ENCODE results near the gene CLCNKB.

The CLCNKB gene

DNA sequence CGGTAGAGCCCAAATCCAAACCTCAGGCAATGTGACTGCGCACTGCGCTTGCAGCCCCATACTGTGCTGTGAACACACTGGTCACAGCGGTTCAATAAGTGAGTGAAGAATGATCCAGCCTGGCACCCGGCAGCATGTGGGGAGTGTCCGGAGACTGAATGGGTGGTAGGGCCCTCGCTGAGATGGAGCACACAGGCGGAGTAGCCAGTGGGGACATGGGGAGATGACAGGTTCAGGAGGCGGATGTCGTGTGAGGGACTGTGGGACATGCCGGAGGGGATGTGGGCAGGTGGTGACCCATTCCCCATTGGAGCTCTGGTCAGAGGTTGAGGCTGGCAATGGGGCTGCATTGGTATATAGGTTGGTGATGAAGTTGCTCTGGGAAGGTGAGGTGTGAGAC lies 33.9 kb upstream of the CLCNKB start:
- no peak overlapping the region for H3K4me3 ChIP-seq (ENCODE audit: low read length)

DNA sequence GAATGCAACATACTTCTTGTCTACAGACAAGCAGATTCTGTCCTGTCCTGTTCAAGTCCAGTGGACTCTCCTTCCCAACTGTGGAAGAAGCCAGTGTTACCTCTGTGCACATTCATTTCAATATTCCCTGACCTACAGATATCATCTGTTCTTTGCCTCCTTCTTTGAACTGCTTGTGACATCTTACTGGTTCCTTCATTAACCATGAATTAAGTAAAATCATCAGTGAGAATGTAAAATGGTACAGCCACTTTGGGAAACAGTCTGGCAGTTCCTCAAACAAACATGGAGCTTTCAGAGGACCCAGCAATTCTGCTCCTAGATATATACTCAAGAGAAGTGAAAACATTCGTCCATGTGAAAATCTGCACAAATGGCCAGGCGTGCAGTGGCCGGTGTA lies 32.7 kb upstream of the CLCNKB start:
- Histone ChIP-seq H3K4me1 (ENCODE audit: insufficient read depth, low read length) (peaks cover 6% of the 10 kb centered on the region), H3K9me3 (ENCODE audit: low read length) (no peaks in the 10 kb centered on the region), H2AFZ (ENCODE audit: low read depth, low read length) (no peak overlapping the region), H3K4me3 (ENCODE audit: low read length) (no peak overlapping the region), H3K27me3 (ENCODE audit: insufficient read depth, low read length) (peaks cover 22% of the 10 kb centered on the region), H3K36me3 (ENCODE audit: insufficient read depth, low read length) (no peaks in the 10 kb centered on the region)

More for the DNA sequence above, 33.9 kb upstream of the CLCNKB start:
- Histone ChIP-seq H3K9me3 (ENCODE audit: low read length) (no peaks in the 10 kb centered on the region), H3K36me3 (ENCODE audit: insufficient read depth, low read length) (no peaks in the 10 kb centered on the region), H3K27me3 (ENCODE audit: insufficient read depth, low read length) (peaks cover 12% of the 10 kb centered on the region), H3K4me1 (ENCODE audit: insufficient read depth, low read length) (peaks cover 6% of the 10 kb centered on the region), H2AFZ (ENCODE audit: low read depth, low read length) (no peak overlapping the region)

DNA sequence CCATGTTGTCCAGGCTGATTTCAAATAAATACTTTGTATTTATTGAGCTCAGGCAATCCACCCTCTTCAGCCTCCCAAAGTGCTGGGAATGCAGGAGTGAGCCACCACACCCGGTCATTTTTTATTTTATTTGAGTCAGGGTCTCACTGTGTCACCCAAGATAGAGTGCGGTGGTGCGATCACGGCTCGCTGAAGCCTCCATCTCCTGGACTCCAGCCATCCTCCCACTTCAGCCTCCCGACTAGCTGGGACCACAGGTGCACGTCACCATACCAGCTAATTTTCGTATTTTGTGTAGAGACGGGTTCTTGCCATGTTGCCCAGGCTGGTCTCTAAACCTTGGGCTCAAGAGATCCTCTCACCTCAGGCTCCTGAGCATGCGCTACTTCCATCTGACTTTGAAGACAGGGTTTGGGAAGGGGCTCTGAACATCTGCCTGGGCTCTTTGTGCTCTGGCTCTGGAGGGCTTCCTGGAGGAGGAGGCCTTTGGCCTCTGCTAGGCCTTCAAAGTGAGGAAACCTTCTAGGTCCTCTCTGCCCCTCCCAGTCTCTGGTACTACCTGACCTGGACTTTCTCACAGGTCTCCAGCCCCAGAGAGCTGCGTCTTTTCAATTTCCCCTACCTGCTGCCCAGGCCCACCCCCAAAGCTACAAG lies 31.5 kb upstream of the CLCNKB start:
- Histone ChIP-seq H3K9me3 (ENCODE audit: low read length) (no peaks in the 10 kb centered on the region), H3K4me1 (ENCODE audit: insufficient read depth, low read length) (peaks cover 6% of the 10 kb centered on the region), H2AFZ (ENCODE audit: low read depth, low read length) (no peak overlapping the region), H3K27me3 (ENCODE audit: insufficient read depth, low read length) (peaks cover 31% of the 10 kb centered on the region), H3K36me3 (ENCODE audit: insufficient read depth, low read length) (no peaks in the 10 kb centered on the region), H3K4me3 (ENCODE audit: low read length) (no peak overlapping the region)

DNA sequence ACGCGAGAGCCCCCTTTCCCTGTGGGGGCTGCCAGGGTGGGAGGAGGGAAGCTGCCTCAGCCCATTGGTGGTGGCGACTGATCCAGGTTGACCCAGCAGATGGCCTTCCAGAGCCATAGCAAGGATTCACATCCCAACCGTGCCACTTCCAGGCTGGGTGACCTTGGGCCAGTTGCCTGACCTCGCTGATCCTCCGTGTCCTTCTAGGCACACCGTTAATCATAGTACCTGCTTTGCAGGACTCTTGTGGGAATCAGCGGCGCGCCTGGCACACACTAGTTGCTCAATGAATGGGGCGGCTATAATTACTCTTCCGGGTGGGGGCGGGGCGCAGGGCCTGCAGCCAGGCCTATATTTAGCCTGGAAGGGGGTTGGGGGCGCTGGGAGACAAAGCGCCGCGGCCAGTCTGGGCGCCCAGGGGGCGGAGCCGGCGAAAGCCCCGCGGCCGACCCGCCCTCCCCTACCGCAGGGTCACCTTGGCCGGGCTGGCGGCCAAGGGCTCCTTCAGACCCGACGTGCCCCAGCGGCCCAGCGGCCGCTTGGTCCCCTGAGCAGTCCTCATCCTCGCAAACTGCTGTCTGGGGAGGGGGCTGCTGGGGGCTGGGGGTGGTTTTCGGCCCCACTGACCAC lies 30.9 kb upstream of the CLCNKB start:
- H3K36me3 ChIP-seq (ENCODE audit: insufficient read depth, low read length) = no peaks in the 10 kb centered on the region
- peaks cover 10% of the 10 kb centered on the region for H3K4me1 ChIP-seq (ENCODE audit: insufficient read depth, low read length)
- H3K27me3 ChIP-seq (ENCODE audit: insufficient read depth, low read length) = peaks cover 36% of the 10 kb centered on the region
- no peak overlapping the region for H2AFZ ChIP-seq (ENCODE audit: low read depth, low read length)
- no peaks in the 10 kb centered on the region for H3K9me3 ChIP-seq (ENCODE audit: low read length)
- no peak overlapping the region for H3K4me3 ChIP-seq (ENCODE audit: low read length)

DNA sequence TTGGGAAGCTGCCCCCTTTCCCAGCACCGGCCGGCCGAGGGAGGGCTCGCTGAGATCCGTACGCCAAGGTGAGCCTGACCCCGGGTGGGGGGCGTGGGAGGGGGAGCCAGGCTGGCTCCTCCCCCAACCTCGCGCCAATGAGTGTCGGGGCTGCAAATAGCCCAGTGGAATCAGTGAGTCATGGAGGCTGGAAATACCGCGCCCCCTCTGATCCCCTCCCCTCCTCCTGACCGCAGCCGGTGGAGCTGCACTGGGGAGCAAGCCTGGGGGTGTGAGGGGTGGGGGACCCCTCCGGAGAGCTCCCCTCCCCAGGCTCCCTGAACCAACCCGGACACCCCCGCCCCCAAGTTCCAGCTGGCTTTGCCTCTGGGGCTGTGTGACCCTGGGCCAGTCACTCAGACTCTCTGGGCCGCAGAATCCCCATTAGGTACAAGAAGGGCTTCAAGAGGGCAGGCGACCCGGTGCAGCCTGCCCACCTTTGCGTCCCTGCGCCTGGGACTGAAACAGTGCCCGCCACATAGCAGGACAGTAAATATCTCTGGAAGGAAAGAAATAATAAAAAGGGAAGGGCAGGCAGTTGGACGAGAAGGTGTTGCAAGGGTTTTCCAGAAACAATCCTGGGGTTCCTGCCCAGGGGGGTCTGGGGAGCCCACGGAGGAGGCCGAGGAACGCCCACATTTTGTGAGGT lies 30.2 kb upstream of the CLCNKB start:
- Histone ChIP-seq H3K9me3 (ENCODE audit: low read length) (no peaks in the 10 kb centered on the region), H3K4me3 (ENCODE audit: low read length) (no peak overlapping the region), H2AFZ (ENCODE audit: low read depth, low read length) (no peak overlapping the region), H3K36me3 (ENCODE audit: insufficient read depth, low read length) (no peaks in the 10 kb centered on the region), H3K27me3 (ENCODE audit: insufficient read depth, low read length) (peaks cover 38% of the 10 kb centered on the region), H3K4me1 (ENCODE audit: insufficient read depth, low read length) (peaks cover 12% of the 10 kb centered on the region)

GRCh38 chr1:16013908-16014258 lies 29.7 kb upstream of the CLCNKB start:
- H3K27me3 ChIP-seq (ENCODE audit: insufficient read depth, low read length) = peaks cover 43% of the 10 kb centered on the region
- peaks cover 12% of the 10 kb centered on the region for H3K4me1 ChIP-seq (ENCODE audit: insufficient read depth, low read length)
- no peaks in the 10 kb centered on the region for H3K36me3 ChIP-seq (ENCODE audit: insufficient read depth, low read length)
- H3K4me3 ChIP-seq (ENCODE audit: low read length) = no peak overlapping the region
- no peak overlapping the region for H2AFZ ChIP-seq (ENCODE audit: low read depth, low read length)
- no peaks in the 10 kb centered on the region for H3K9me3 ChIP-seq (ENCODE audit: low read length)

- peaks cover 50% of the 10 kb centered on the region for H3K27me3 ChIP-seq (ENCODE audit: insufficient read depth, low read length)
- peaks cover 16% of the 10 kb centered on the region for H3K4me1 ChIP-seq (ENCODE audit: insufficient read depth, low read length)
These were observed 28.8 kb upstream of the CLCNKB start for GRCh38 chr1:16014509-16015482.

DNA sequence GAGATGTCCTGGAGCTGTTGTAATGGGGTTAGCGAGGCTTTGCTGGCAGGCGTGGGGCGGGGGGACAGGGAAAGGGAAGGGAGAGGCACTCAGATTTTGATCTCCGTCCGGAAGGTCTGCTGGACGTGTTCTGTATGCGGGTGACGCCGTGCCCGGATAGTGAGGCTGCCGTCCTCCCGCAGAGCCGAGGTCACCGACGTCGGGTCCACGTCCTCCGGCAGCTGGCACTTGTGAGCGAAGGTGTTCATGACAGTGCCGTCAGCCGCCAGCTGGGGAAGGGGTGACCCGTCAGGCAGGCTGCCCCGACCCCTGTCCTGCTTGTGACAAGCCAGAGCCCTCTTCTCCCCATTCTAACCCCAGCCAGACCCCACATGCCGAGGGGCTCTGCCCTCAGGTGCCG lies 28.1 kb upstream of the CLCNKB start:
- Histone ChIP-seq H3K4me1 (ENCODE audit: insufficient read depth, low read length) (peaks cover 19% of the 10 kb centered on the region), H3K4me3 (ENCODE audit: low read length) (no peak overlapping the region), H2AFZ (ENCODE audit: low read depth, low read length) (no peak overlapping the region), H3K27me3 (ENCODE audit: insufficient read depth, low read length) (peaks cover 57% of the 10 kb centered on the region), H3K9me3 (ENCODE audit: low read length) (no peaks in the 10 kb centered on the region), H3K36me3 (ENCODE audit: insufficient read depth, low read length) (no peaks in the 10 kb centered on the region)

More at GRCh38 chr1:16014509-16015482, 28.8 kb upstream of the CLCNKB start:
- Histone ChIP-seq H3K36me3 (ENCODE audit: insufficient read depth, low read length) (no peaks in the 10 kb centered on the region), H3K4me3 (ENCODE audit: low read length) (no peak overlapping the region), H3K9me3 (ENCODE audit: low read length) (no peaks in the 10 kb centered on the region), H2AFZ (ENCODE audit: low read depth, low read length) (no peak overlapping the region)

DNA sequence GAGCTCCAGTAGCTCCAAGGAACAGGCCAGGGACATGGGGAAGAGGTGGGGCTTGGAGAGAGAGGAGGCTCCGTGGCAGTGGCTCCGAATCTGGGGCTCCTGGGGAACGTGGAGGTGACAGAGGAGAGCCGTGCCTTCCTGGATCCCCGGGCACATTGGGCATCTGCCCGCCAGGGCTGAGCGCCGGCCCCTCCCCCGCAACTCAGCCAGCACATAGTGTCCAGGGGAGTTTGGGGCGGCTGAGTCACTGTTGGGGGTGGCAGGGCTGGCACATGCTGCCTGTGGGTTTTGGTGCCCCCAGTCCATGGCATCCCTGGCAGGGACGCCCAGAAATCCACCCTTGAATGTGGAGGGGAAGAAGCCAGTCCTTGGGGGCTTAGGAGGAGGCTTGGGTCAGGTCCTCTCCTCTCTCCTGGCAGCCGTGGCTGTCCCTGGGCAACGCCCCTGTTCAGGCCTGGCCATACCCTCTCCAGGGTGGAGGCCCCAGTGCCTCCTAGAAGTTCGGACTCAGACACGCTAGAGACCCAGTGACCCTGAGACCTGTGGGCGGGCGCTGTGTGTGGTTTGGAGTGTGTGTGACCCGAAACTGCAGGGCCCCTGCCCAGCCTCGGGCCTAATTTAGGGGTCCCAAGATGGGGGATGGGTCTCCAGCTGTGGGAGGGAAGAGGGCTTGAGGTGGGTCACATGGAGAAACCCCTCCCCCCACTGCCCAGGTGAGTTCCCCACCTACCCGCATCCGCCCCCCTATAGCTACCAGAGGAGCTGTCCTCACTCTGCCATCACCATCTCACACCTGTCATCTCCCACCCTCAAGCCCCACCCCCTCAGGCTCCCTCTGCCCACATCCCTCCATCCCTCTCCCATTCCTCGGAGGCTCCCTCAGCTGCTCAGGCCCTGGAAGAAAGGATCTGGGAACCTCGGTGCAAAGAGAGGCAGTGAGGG lies 27.4 kb upstream of the CLCNKB start:
- Histone ChIP-seq H3K4me1 (ENCODE audit: insufficient read depth, low read length) (peaks cover 19% of the 10 kb centered on the region), H3K4me3 (ENCODE audit: low read length) (no peak overlapping the region), H3K36me3 (ENCODE audit: insufficient read depth, low read length) (no peaks in the 10 kb centered on the region), H3K9me3 (ENCODE audit: low read length) (no peaks in the 10 kb centered on the region), H2AFZ (ENCODE audit: low read depth, low read length) (no peak overlapping the region), H3K27me3 (ENCODE audit: insufficient read depth, low read length) (peaks cover 59% of the 10 kb centered on the region)

GRCh38 chr1:16017076-16017460 lies 26.5 kb upstream of the CLCNKB start:
- Histone ChIP-seq H3K4me1 (ENCODE audit: insufficient read depth, low read length) (peaks cover 19% of the 10 kb centered on the region), H2AFZ (ENCODE audit: low read depth, low read length) (no peak overlapping the region), H3K36me3 (ENCODE audit: insufficient read depth, low read length) (no peaks in the 10 kb centered on the region), H3K9me3 (ENCODE audit: low read length) (no peaks in the 10 kb centered on the region), H3K27me3 (ENCODE audit: insufficient read depth, low read length) (peaks cover 67% of the 10 kb centered on the region), H3K4me3 (ENCODE audit: low read length) (no peak overlapping the region)

DNA sequence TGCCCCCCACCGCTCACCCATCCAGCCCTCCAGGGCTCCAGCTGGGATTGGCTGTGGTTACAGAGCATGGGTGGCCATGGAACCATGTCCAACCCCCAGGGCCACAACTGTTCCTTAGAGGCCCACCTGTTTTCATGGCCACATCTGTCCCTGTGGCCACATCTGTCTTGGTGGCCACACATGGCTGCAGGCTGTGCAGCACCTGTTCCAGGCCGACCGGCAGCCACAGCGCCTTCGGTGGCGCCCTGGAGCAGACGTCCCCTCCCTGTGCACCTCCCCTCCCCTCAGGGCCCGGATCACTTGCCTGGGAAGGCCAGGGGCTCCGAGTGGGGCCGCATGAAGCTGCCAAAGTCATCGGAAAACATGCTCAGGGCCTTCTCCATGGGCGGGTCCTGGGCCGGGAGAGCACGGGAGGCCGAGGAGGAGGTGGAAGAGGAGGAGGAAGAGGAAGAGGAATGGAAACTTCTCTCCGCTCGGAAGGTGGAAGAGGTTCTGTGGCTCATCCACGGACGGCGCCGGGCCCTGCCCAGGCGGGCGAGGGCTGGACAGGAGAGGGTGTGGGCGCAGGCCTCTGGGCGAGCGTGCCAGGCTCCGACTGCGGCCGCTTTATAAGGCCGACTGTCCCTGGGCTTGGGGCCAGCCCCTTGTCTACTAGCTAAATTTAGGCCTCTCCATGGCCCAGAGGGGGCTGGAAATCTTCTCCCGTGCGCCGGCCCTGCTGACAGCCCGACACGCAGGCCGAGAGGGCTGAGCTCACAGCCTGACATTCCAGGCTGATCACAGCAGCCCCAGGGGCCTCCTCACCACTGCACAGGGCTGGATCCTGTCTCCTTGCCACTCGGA lies 25.9 kb upstream of the CLCNKB start, which contains the start of gene HSPB7:
Gene HSPB7 (minus strand): TSS at position 583 of the 843 bp plus-strand sequence. CDS start 80 bp downstream, at position 503.
- Histone ChIP-seq H2AFZ (ENCODE audit: low read depth, low read length) (no peak within 1 kb of the TSS), H3K9me3 (ENCODE audit: low read length) (no peaks in the 10 kb centered on the region), H3K36me3 (ENCODE audit: insufficient read depth, low read length) (no peaks in the 10 kb centered on the region), H3K27me3 (ENCODE audit: insufficient read depth, low read length) (peaks cover 68% of the 10 kb centered on the region), H3K4me3 (ENCODE audit: low read length) (no peak within 1 kb of the TSS), H3K4me1 (ENCODE audit: insufficient read depth, low read length) (peaks cover 19% of the 10 kb centered on the region)

Data from neuron (in vitro differentiated cells).